GM12878 (cell line): ENCODE results near the gene AP5Z1. TPM values are rescaled to one million over a fixed set of nuclear protein-coding genes. Genes with fewer than 3 reads are reported as not detected.

ENCODE experiments used
- CBFB ChIP-seq: IDR thresholded peaks from 2 replicates; pipeline ENCODE4 v1.6.1; 2016; ENCODE audit warnings: antibody characterized with exemption, low read depth
- CREM ChIP-seq: IDR thresholded peaks from 2 replicates; pipeline ENCODE4 v1.6.1; 2014; ENCODE audit warnings: antibody characterized with exemption, low read depth
- ELK1 ChIP-seq: IDR thresholded peaks from 2 replicates; pipeline ENCODE4 v1.6.1; 2012; ENCODE audit warnings: low read depth, low read length, improper control_type of control experiment
- GABPA ChIP-seq: IDR thresholded peaks from 2 replicates; pipeline ENCODE4 v1.6.1; 2014; ENCODE audit warnings: antibody characterized with exemption, low read depth, mild to moderate bottlenecking, inconsistent platforms
- HDGF ChIP-seq: fragments of 450-650 bp; IDR thresholded peaks from 2 replicates; pipeline ENCODE4 v1.6.1; 2016; ENCODE audit warnings: antibody characterized with exemption
- IKZF1 ChIP-seq: fragments of 450-650 bp; conservative IDR thresholded peaks from 2 replicates; pipeline ENCODE4 v1.6.1; 2017; ENCODE audit warnings: antibody characterized with exemption, mild to moderate bottlenecking
- IRF5 ChIP-seq: fragments of 450-650 bp; IDR thresholded peaks from 2 replicates; pipeline ENCODE4 v1.6.1; 2017; ENCODE audit warnings: borderline replicate concordance
- NFYA ChIP-seq: IDR thresholded peaks from 2 replicates; pipeline ENCODE4 v1.6.1; 2011; ENCODE audit warnings: low read depth, mild to moderate bottlenecking, low read length, improper control_type of control experiment, borderline replicate concordance
- POLR2AphosphoS5 ChIP-seq: IDR thresholded peaks from 2 replicates; pipeline ENCODE4 v1.6.1; 2011; ENCODE audit warnings: mild to moderate bottlenecking, low read length, inconsistent platforms
- RELA ChIP-seq: fragments of 450-650 bp; IDR thresholded peaks from 2 replicates; pipeline ENCODE4 v1.8.0; 2014; ENCODE audit warnings: borderline replicate concordance; ENCODE audit not compliant: partially characterized antibody
- SIN3A ChIP-seq: IDR thresholded peaks from 2 replicates; pipeline ENCODE4 v1.6.1; 2012; ENCODE audit warnings: low read depth, low read length, improper control_type of control experiment
- SREBF1 ChIP-seq: IDR thresholded peaks from 2 replicates; pipeline ENCODE4 v1.6.1; 2012; ENCODE audit warnings: mild to moderate bottlenecking, low read length
- SRF ChIP-seq, 2 experiments: IDR thresholded peaks; 2 replicates each; pipeline ENCODE4 v1.6.1; 2011; ENCODE audit warnings: low read depth in 2 of 2, low read length in 2 of 2, mild to moderate bottlenecking in 1 of 2, moderate library complexity in 1 of 2
- SUPT20H ChIP-seq: IDR thresholded peaks from 2 replicates; pipeline ENCODE4 v1.6.1; 2011; ENCODE audit warnings: low read depth, mild to moderate bottlenecking, low read length, moderate library complexity, borderline replicate concordance; ENCODE audit not compliant: control insufficient read depth
- TARDBP ChIP-seq: IDR thresholded peaks from 2 replicates; pipeline ENCODE4 v1.6.1; 2016; ENCODE audit warnings: borderline replicate concordance
- TBL1XR1 ChIP-seq: IDR thresholded peaks from 2 replicates; pipeline ENCODE4 v1.6.1; 2012; ENCODE audit warnings: low read depth, low read length, improper control_type of control experiment
- USF2 ChIP-seq: IDR thresholded peaks from 2 replicates; pipeline ENCODE4 v1.6.1; 2011; ENCODE audit warnings: low read depth, low read length, improper control_type of control experiment, borderline replicate concordance
- ZBTB40 ChIP-seq: fragments of 450-650 bp; IDR thresholded peaks from 2 replicates; pipeline ENCODE4 v1.6.1; 2016; ENCODE audit warnings: mild to moderate bottlenecking, moderate library complexity, borderline replicate concordance
- ZNF687 ChIP-seq: fragments of 450-650 bp; IDR thresholded peaks from 2 replicates; pipeline ENCODE4 v1.6.1; 2017; ENCODE audit warnings: mild to moderate bottlenecking, moderate library complexity
- polyA plus RNA-seq, 11 experiments: library from polyadenylated mRNA; depleted of rRNA in 4 of 11; unstranded in 6 of 11; stranded (reverse) in 5 of 11; fragments of >200 nt; fragmentation: Nextera tagmentation in 4 of 11; fragmentation: Illumina TruSeq in 1 of 11; extraction: Ambion mirVana in 4 of 11; extraction: Trizol in 1 of 11; gene quantifications; 1 replicate in 1 of 11; 2 replicates in 10 of 11; pipeline versions ENCODE4 v1.2.1 to v1.2.3, GENCODE V29; 2011 to 2016; ENCODE audit warnings: inconsistent platforms in 2 of 11, missing spikeins in 2 of 11, low read depth in 1 of 11
- total RNA-seq, 4 experiments: library from RNA; depleted of rRNA in 3 of 4; stranded (reverse); fragments of >200 nt in 3 of 4; fragmentation: Illumina TruSeq in 1 of 4; extraction: Trizol in 1 of 4; gene quantifications; 2 replicates each; pipeline versions ENCODE4 v1.2.1 to v1.2.3, GENCODE V29; 2013 to 2021

AP5Z1 gene
- total and polyA plus RNA-seq, 10 of the 15 experiments (the other 5 are each of a cell fraction or from before 2014, with no cell fraction given), result 0.37 to 43.4 (median 19.4) TPM

GRCh38 chr7:4775250-4775847 is at the start of gene AP5Z1 (continued):
- peak; percentile 63 for TF ChIP-seq ZNF687
- TF ChIP-seq USF2, result peak; percentile 100
- TF ChIP-seq SRF (IDR thresholded peaks at IDR 0.05; ENCODE audit: low read depth in 2 of 2, low read length in 2 of 2), result peak in 1 of 2 experiments; percentile 55; a peak in 1 of 4 replicates
- peak; percentile 82 for TF ChIP-seq ELK1
- TF ChIP-seq IRF5, result no peak
- TF ChIP-seq TBL1XR1, result peak; percentile 88; the same call in 1 of the 2 replicates
- peak; percentile 91 for TF ChIP-seq GABPA
- TF ChIP-seq SUPT20H, result no peak
- TF ChIP-seq IKZF1, result peak; percentile 90
- no peak; the same call in 1 of the 2 replicates for TF ChIP-seq TARDBP
- TF ChIP-seq ZBTB40, result peak; percentile 86
- no peak for TF ChIP-seq NFYA
- TF ChIP-seq HDGF, result no peak
- TF ChIP-seq CBFB, result peak; percentile 71; the same call in 1 of the 2 replicates
- TF ChIP-seq RELA, result peak; percentile 100
- TF ChIP-seq SREBF1, result peak; percentile 83
- peak; percentile 95 for TF ChIP-seq SIN3A
- TF ChIP-seq CREM, result peak; percentile 96
- TF ChIP-seq POLR2AphosphoS5, result peak; percentile 86
